Upper lobe of left lung (tissue), 6 donors: ENCODE results near the gene CHCHD6. TPM values are rescaled to one million over a fixed set of nuclear protein-coding genes. Genes with fewer than 3 reads are reported as not detected.
A peak's percentile ranks its signal among the peaks of the same experiment; 100 is the strongest.

Source experiments
- ATAC-seq, 2 donors: fragments of 200-7000 bp; cut with Tn5 transposase; one replicate each; pipeline ENCODE4 v1.9.1; 2022; ENCODE audit warnings: mild to moderate bottlenecking in 2 of 2, moderate library complexity in 2 of 2; ENCODE audit not compliant: low FRiP score in 2 of 2
- DNase-seq, 2 donors: peaks; one replicate each; pipeline ENCODE4 v3.0.0-alpha.2; 2019 to 2020
- H3K27ac ChIP-seq, 4 donors: fragments of 200-600 bp; sonication (generic); one replicate each; pipeline ENCODE4 v1.5.1; 2016 to 2019
- H3K27me3 ChIP-seq, 4 donors: fragments of 200-600 bp; sonication (generic); one replicate each; pipeline ENCODE4 v1.5.1; 2017 to 2019
- H3K36me3 ChIP-seq, 4 donors: fragments of 200-600 bp; sonication (generic); one replicate each; pipeline ENCODE4 v1.5.1; 2016 to 2019
- H3K4me1 ChIP-seq, 4 donors: fragments of 200-600 bp; sonication (generic); one replicate each; pipeline ENCODE4 v1.5.1; 2018 to 2019
- H3K4me3 ChIP-seq, 4 donors: fragments of 200-600 bp; sonication (generic); one replicate each; pipeline ENCODE4 v1.5.1; 2017 to 2019; ENCODE audit warnings: mild to moderate bottlenecking in 2 of 4, moderate library complexity in 1 of 4
- H3K9me3 ChIP-seq, 4 donors: fragments of 200-600 bp; sonication (generic); one replicate each; pipeline ENCODE4 v1.5.1; 2018 to 2019
- EP300 ChIP-seq, 4 donors: sonication (generic); formaldehyde crosslinking; IDR thresholded peaks; one replicate each; pipeline ENCODE4 v1.5.1; 2017; ENCODE audit warnings: antibody characterized with exemption in 4 of 4, control low read depth in 2 of 4
- POLR2A ChIP-seq, 4 donors: fragments of 450-650 bp; IDR thresholded peaks; one replicate each; pipeline ENCODE4 v1.5.1; 2016 to 2017; ENCODE audit warnings: antibody characterized with exemption in 4 of 4, mild to moderate bottlenecking in 2 of 4
- POLR2AphosphoS5 ChIP-seq, 2 donors: sonication (generic); formaldehyde crosslinking; IDR thresholded peaks; one replicate each; pipeline ENCODE4 v1.5.1; 2017; ENCODE audit warnings: antibody characterized with exemption in 2 of 2
- WGBS, 2 donors: methylation state at CpG; one replicate each; pipeline ENCODE4 v1.1.5; 2017 to 2018; 5-methylcytosine and 5-hydroxymethylcytosine counted together
- total RNA-seq, 6 donors: library from RNA; depleted of rRNA in 4 of 6; stranded (reverse); fragments of >200 nt in 4 of 6; gene quantifications; one replicate each; pipeline versions ENCODE4 v1.1.0 to v1.2.1, GENCODE V29; 2016 to 2021
- TF ChIP-seq, protein P1 (sequence below), 6 experiments: fragments of 450-650 bp in 4 of 6; fragments of 200-600 bp in 2 of 6; sonication (generic) in 2 of 6; IDR thresholded peaks; one replicate each; pipeline ENCODE4 v1.5.1; 2016 to 2019; ENCODE audit warnings: antibody characterized with exemption in 6 of 6
- donor health status: DM: no; HTN: no; CAD: no; lungs with moderate emphysema.
- donor health status: DM: no; HTN: yes; CAD: no; lungs with severe emphysema.

The CHCHD6 gene
- total RNA-seq, 6 donors from 2014 or later = 16.6 to 35.6 (median 21.8) TPM

DNA sequence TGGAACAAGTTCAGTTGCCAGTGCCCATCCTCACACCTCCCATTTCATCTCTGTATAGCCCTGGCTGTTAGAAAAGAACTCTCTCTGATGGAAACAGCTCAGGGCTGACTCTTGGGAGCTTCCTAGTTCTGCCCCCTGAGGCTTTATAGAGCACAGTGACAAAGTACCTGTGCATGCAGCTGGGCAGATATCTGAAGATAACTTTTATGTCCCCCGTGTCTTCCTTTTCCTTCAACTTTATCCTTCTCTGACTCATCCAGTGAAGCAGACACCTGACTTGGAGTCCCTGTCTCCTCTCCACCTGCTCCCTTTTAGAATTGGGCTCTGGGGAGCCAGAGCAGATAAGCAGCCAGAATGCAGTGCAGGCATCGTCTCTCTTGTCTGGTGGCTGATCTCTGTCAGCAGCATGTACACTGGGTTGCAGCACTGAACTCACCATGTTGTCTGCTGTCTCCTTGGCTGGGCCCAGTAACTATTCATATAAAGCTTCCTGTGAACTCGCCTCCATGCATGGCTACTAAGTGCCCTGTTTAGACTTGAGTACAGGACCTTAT lies 225.0 kb downstream of the CHCHD6 start:
- no peak for DNase-seq
- no peak for ATAC-seq
- H3K27ac ChIP-seq = no peak overlapping the region
- H3K4me1 ChIP-seq = peaks cover 34 to 40% (median 39%) of the 10 kb centered on the region in 4 donors
- no peaks in the 10 kb centered on the region for H3K9me3 ChIP-seq
- no peaks in the 10 kb centered on the region for H3K36me3 ChIP-seq
- H3K4me3 ChIP-seq = no peak overlapping the region
- TF ChIP-seq POLR2AphosphoS5 (IDR thresholded peaks at IDR 0.05) = no peak
- no peak for TF ChIP-seq POLR2A (IDR thresholded peaks at IDR 0.05)
- WGBS, 2 donors = 95 to 96% methylated on average over 3 of the region's 3 CpGs
- no peaks in the 10 kb centered on the region for H3K27me3 ChIP-seq

DNA sequence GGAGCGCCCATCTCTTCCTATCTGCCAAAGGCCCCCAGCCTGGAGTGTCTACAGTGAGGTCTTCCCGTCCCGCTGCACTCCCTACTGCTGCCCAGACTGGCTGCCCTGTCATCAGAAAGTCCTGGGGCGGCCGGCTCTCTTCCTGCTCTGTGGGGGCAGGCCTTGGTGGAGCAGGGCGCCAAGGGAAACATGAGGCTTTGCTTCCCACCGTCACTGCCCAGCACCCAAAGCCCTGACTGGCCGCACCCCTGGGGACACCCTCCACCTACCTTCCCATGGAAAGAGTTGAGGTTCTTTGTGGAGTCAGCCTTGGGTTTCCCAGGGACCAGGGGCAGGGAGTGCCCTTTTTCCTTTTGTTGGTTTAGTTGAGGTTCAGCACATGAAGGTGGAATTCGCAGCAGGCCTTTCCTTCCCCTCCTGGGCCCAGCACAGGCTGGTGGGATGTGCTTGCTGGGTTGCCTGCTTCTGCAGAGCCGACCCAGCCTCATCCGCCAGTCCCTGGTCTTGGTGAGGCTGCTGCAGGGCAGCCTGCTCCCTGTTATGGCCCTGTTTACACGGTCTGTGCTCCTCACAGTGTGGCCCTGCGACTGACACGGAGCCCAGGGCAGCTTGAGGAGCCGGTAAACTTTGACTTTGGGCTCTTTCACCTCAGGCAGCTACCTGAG lies 227.0 kb downstream of the CHCHD6 start:
- no peaks in the 10 kb centered on the region for H3K27me3 ChIP-seq
- DNase-seq (no peak), ATAC-seq (no peak)
- 89 to 91% methylated on average over 12 to 15 of the region's 15 CpGs for WGBS, 2 donors
- no peak overlapping the region for H3K4me3 ChIP-seq
- H3K27ac ChIP-seq = peak overlapping the region in 2 of 4 donors; percentile 28 to 33
- H3K36me3 ChIP-seq = no peaks in the 10 kb centered on the region
- TF ChIP-seq EP300 (IDR thresholded peaks at IDR 0.05) = no peak
- H3K9me3 ChIP-seq = no peaks in the 10 kb centered on the region
- peaks cover 19 to 23% (median 22%) of the 10 kb centered on the region in 4 donors for H3K4me1 ChIP-seq

- no peak for DNase-seq
- peak overlapping the region in 3 of 4 donors; percentile 15 to 28 (median 21) for H3K27ac ChIP-seq
- ATAC-seq = no peak
- H3K9me3 ChIP-seq = no peaks in the 10 kb centered on the region
- peaks cover 14 to 18% (median 16%) of the 10 kb centered on the region in 4 donors for H3K4me1 ChIP-seq
- no peaks in the 10 kb centered on the region for H3K27me3 ChIP-seq
- 82 to 83% methylated on average over 9 of the region's 9 CpGs for WGBS, 2 donors
- no peak overlapping the region for H3K4me3 ChIP-seq
- no peaks in the 10 kb centered on the region for H3K36me3 ChIP-seq
- no peak for TF ChIP-seq POLR2A (IDR thresholded peaks at IDR 0.05)
- TF ChIP-seq EP300 (IDR thresholded peaks at IDR 0.05) = no peak
- TF ChIP-seq POLR2AphosphoS5 (IDR thresholded peaks at IDR 0.05) = no peak
- TF ChIP-seq, protein P1, sequence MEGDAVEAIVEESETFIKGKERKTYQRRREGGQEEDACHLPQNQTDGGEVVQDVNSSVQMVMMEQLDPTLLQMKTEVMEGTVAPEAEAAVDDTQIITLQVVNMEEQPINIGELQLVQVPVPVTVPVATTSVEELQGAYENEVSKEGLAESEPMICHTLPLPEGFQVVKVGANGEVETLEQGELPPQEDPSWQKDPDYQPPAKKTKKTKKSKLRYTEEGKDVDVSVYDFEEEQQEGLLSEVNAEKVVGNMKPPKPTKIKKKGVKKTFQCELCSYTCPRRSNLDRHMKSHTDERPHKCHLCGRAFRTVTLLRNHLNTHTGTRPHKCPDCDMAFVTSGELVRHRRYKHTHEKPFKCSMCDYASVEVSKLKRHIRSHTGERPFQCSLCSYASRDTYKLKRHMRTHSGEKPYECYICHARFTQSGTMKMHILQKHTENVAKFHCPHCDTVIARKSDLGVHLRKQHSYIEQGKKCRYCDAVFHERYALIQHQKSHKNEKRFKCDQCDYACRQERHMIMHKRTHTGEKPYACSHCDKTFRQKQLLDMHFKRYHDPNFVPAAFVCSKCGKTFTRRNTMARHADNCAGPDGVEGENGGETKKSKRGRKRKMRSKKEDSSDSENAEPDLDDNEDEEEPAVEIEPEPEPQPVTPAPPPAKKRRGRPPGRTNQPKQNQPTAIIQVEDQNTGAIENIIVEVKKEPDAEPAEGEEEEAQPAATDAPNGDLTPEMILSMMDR (IDR thresholded peaks at IDR 0.05) = no peak
Measured at GRCh38 chr3:126931806-126932187, 227.8 kb downstream of the CHCHD6 start.

GRCh38 chr3:126932188-126932931 lies 228.3 kb downstream of the CHCHD6 start:
- ATAC-seq (peak; percentile 24 to 26), DNase-seq (no peak)
- Histone ChIP-seq H3K36me3 (no peaks in the 10 kb centered on the region), H3K27me3 (no peaks in the 10 kb centered on the region), H3K27ac (peak overlapping the region in 3 of 4 donors; percentile 15 to 28 (median 21)), H3K9me3 (no peaks in the 10 kb centered on the region), H3K4me3 (no peak overlapping the region), H3K4me1 (peaks cover 10 to 18% (median 14%) of the 10 kb centered on the region in 4 donors)
- 74% methylated on average over 10 to 13 of the region's 13 CpGs for WGBS, 2 donors
- TF ChIP-seq EP300 (IDR thresholded peaks at IDR 0.05) (no peak), POLR2A (IDR thresholded peaks at IDR 0.05) (no peak), POLR2AphosphoS5 (IDR thresholded peaks at IDR 0.05) (no peak)
- TF ChIP-seq, protein P1 (IDR thresholded peaks at IDR 0.05) = no peak

GRCh38 chr3:126934031-126934531 lies 230.0 kb downstream of the CHCHD6 start:
- no peaks in the 10 kb centered on the region for H3K36me3 ChIP-seq
- no peak overlapping the region for H3K4me3 ChIP-seq
- TF ChIP-seq POLR2A (IDR thresholded peaks at IDR 0.05) (no peak), EP300 (IDR thresholded peaks at IDR 0.05) (no peak), POLR2AphosphoS5 (IDR thresholded peaks at IDR 0.05) (no peak)
- TF ChIP-seq, protein P1 (IDR thresholded peaks at IDR 0.05) = no peak
- 58 to 67% methylated on average over 4 of the region's 4 CpGs for WGBS, 2 donors
- no peak overlapping the region for H3K27ac ChIP-seq
- DNase-seq = no peak
- no peak for ATAC-seq
- peaks cover 10 to 29% (median 14%) of the 10 kb centered on the region in 4 donors for H3K4me1 ChIP-seq
- no peaks in the 10 kb centered on the region for H3K9me3 ChIP-seq
- H3K27me3 ChIP-seq = no peaks in the 10 kb centered on the region
